WI38 (cell line): ENCODE results near the gene ABLIM3.

ENCODE experiments used
- H3K4me3 ChIP-seq: 2 replicates; pipeline ENCODE4 v1.5.1; 2011; ENCODE audit warnings: low read depth, mild to moderate bottlenecking, control low read depth, low read length
- TF ChIP-seq, protein P1 (sequence below): IDR thresholded peaks from 2 replicates; pipeline ENCODE4 v1.5.1; 2012; ENCODE audit warnings: low read depth, mild to moderate bottlenecking, control low read depth, low read length

Gene ABLIM3

DNA sequence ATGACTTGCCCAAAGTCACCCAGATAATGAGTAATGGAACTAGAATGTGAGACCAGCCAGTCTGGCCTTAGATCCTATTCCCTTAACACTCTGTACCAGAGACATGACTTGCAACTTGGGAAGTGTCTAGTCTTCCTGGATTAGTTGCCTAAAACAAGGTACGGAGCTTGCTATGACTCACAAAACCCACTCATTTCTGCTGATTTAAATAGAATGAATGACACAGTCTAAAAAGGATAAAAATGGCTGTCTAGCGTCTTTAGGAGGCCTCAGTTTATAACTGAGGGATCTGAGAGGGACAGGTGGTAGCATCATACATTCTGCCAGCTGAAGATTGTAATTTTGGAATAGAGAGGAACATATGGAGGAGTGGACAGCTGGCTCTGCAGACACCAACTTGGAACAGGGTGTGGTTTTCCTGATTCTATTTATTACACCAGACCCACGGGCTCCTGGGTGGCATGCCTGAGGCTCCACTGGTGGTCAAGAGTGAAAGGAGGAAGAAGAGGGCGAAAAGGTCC, 62.7 kb downstream of the ABLIM3 start:
- TF ChIP-seq, protein P1, sequence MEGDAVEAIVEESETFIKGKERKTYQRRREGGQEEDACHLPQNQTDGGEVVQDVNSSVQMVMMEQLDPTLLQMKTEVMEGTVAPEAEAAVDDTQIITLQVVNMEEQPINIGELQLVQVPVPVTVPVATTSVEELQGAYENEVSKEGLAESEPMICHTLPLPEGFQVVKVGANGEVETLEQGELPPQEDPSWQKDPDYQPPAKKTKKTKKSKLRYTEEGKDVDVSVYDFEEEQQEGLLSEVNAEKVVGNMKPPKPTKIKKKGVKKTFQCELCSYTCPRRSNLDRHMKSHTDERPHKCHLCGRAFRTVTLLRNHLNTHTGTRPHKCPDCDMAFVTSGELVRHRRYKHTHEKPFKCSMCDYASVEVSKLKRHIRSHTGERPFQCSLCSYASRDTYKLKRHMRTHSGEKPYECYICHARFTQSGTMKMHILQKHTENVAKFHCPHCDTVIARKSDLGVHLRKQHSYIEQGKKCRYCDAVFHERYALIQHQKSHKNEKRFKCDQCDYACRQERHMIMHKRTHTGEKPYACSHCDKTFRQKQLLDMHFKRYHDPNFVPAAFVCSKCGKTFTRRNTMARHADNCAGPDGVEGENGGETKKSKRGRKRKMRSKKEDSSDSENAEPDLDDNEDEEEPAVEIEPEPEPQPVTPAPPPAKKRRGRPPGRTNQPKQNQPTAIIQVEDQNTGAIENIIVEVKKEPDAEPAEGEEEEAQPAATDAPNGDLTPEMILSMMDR, result no peak
- no peak overlapping the region for H3K4me3 ChIP-seq

DNA sequence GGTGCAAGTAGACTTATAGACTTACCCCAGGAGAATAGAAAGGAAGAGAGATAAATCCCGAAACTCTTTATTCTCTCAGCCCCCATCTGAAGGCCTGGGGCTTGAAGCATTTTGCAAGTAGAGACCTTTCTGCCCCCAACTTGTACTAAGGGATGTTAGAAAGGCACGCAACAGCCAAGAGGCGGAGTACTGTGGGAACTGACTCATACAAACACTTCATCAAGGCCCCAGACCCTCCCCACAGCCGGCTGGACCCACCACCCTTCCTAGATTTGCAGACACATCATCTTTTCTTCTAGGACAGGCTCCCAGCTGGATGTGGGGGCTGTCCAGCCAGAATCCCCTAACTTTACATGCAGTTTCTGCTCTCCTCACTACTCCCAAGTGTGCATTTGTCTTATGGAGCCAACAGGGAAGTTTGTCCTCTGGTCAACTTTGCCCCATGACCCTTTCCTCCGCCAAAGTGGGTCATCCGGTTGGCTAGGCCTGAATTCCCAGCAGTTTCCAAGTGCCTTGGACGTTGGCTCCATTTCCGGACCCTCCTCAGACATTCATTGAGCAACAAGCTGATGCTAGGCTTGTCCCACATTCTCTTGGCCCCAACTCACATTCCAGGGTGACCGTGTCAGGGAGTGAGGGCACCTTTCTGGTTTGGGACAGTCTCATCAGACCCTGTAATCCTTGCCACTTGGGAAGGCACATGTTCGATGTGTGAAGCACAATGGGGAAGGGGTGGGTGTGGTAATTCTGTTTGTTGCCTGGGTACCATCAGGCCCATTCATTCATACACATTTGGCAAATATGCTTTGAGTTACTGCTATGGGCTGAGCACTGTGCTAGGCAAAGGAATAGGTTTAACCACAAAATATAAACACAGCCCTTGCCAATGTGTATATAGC, 64.6 kb downstream of the ABLIM3 start:
- no peak overlapping the region for H3K4me3 ChIP-seq
- TF ChIP-seq, protein P1, result no peak

DNA sequence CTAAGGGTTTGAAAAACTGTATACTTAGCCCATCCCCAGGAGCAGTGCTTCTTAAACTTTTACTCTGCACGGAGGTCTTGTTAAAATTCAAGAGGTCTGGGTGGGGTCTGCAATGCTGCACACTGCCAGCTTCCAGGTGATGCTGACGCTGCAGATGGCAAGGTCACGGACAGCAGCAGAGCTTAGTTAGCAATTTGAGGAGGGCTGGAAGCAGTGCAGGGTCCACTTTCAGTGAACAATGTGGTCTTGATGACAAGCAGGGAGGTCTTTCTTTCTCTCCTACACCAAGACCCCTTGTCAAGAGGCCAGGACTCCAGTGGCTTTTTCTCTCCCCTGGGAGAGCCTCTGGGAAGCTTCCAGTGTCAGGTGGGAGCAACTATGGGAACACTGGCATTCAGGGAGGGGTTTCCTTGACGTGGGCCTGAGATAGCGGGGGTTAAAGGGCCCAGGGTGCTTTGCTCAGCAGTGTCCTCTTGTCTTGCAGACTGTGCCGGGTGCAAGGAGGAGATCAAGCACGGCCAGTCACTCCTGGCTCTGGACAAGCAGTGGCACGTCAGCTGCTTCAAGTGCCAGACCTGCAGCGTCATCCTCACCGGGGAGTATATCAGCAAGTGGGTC, 65.3 kb downstream of the ABLIM3 start:
- TF ChIP-seq, protein P1, result no peak
- H3K4me3 ChIP-seq, result 0 out of 2 replicates have a peak overlapping the region, but pooled peaks have one; percentile 10

GRCh38 chr5:149207831-149208230, 66.5 kb downstream of the ABLIM3 start:
- TF ChIP-seq, protein P1, result no peak
- no peak overlapping the region for H3K4me3 ChIP-seq

- TF ChIP-seq, protein P1, result no peak
- H3K4me3 ChIP-seq, result no peak overlapping the region
These were observed 68.9 kb downstream of the ABLIM3 start for GRCh38 chr5:149210225-149210624.

DNA sequence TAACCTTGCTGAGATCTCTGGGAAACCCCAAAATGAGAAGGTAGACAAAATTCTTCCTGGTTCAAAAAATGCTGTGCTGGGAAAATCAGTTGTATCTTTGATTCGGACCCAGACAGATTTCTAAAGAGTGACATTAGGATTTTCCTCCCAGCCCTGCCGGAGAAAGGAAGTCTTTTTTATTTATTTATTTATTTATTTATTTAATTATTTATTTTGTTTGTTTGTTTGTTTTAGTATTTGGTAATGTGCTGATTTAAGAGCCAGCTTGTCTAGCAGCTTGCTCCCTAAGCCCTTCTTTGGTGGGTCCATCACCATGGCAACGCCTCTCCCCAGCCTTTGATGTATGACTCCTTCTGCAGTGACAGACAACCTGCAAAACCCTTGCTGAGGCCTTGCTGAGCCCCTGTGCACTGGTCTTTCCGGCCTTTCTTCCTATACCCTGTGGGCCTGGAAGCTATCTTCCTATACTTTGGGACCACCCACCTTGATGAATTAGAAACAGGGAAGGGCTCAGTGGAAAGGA, 69.7 kb downstream of the ABLIM3 start:
- TF ChIP-seq, protein P1, result no peak
- H3K4me3 ChIP-seq, result no peak overlapping the region

DNA sequence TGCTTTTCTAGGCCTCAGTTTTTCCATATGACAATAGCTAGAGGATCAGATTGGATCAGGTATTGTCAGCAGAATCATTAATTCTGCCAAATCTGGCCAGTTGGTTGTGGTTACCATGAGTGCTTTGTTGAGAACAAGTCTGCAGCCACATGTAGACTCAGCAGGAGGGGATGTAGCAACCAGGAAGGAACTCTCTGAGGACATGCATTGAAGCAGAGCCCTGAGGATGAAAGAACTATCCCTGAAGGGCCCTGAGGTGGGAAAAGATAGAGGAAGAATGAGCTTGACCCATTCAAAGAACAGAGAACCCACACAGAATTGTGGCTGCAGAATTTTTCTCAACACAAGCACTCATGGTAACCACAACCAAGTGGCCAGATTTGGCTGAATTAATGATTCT, 70.3 kb downstream of the ABLIM3 start:
- no peak overlapping the region for H3K4me3 ChIP-seq
- TF ChIP-seq, protein P1, result no peak
